K562 (cell line): ENCODE results near the gene NAT8L. TPM values are rescaled to one million over a fixed set of nuclear protein-coding genes. Genes with fewer than 3 reads are reported as not detected.

ENCODE experiments used
- ARID1B ChIP-seq: fragments of 450-650 bp; IDR thresholded peaks from 2 replicates; pipeline ENCODE4 v1.6.1; 2016; ENCODE audit warnings: antibody characterized with exemption, mild to moderate bottlenecking, inconsistent platforms
- BHLHE40 ChIP-seq: IDR thresholded peaks from 2 replicates; pipeline ENCODE4 v1.6.1; 2011; ENCODE audit warnings: low read length, improper control_type of control experiment
- KAT7 ChIP-seq: sonication (generic); formaldehyde crosslinking; IDR thresholded peaks from 2 replicates; pipeline ENCODE4 v1.8.0; 2022; ENCODE audit warnings: missing genetic modification reagents, mild to moderate bottlenecking, borderline replicate concordance
- L3MBTL2 ChIP-seq: fragments of 450-650 bp; IDR thresholded peaks from 2 replicates; pipeline ENCODE4 v1.6.1; 2016; ENCODE audit warnings: mild to moderate bottlenecking, moderate library complexity
- MGA ChIP-seq: fragments of 450-650 bp; IDR thresholded peaks from 2 replicates; pipeline ENCODE4 v1.6.1; 2016; ENCODE audit warnings: mild to moderate bottlenecking, moderate library complexity
- MYC ChIP-seq, 2 experiments: fragments of 250-450 bp in 1 of 2; sonication (Bioruptor Pico) in 1 of 2; IDR thresholded peaks; 2 replicates each; pipeline versions ENCODE4 v1.5.1 to v1.6.1; 2012 to 2021; ENCODE audit warnings: low read depth in 2 of 2, borderline replicate concordance in 1 of 2, improper control_type of control experiment in 1 of 2, low read length in 1 of 2, mild to moderate bottlenecking in 1 of 2, moderate library complexity in 1 of 2
- NFRKB ChIP-seq: fragments of 450-650 bp; IDR thresholded peaks from 2 replicates; pipeline ENCODE4 v1.6.1; 2016; ENCODE audit warnings: low read depth
- NRF1 ChIP-seq, 2 experiments: fragments of 450-650 bp; IDR thresholded peaks in 1 of 2; conservative IDR thresholded peaks in 1 of 2; 2 replicates each; pipeline ENCODE4 v1.6.1; 2014; ENCODE audit warnings: mild to moderate bottlenecking in 2 of 2
- NUFIP1 ChIP-seq: fragments of 450-650 bp; IDR thresholded peaks from 2 replicates; pipeline ENCODE4 v1.6.1; 2018; ENCODE audit not compliant: partially characterized antibody
- RFX5 ChIP-seq: IDR thresholded peaks from 2 replicates; pipeline ENCODE4 v1.6.1; 2011; ENCODE audit warnings: low read depth, mild to moderate bottlenecking, improper control_type of control experiment, low read length
- ZFP30 ChIP-seq: fragments of 250-450 bp; sonication (Bioruptor Pico); IDR thresholded peaks from 2 replicates; pipeline ENCODE4 v1.8.0; 2022; ENCODE audit warnings: moderate library complexity, mild to moderate bottlenecking, inconsistent platforms, borderline replicate concordance
- ZNF143 ChIP-seq: sonication (generic); formaldehyde crosslinking; IDR thresholded peaks from 2 replicates; pipeline ENCODE4 v1.9.0; 2022; ENCODE audit warnings: mild to moderate bottlenecking, missing genetic modification reagents
- ZNF280B ChIP-seq: fragments of 250-450 bp; sonication (Bioruptor Pico); IDR thresholded peaks from 2 replicates; pipeline ENCODE4 v1.5.1; 2021; ENCODE audit warnings: mild to moderate bottlenecking
- polyA plus RNA-seq, 8 experiments: library from polyadenylated mRNA; depleted of rRNA in 4 of 8; stranded (reverse) in 5 of 8; unstranded in 3 of 8; fragments of >200 nt; fragmentation: Nextera tagmentation in 2 of 8; fragmentation: Illumina TruSeq in 1 of 8; extraction: Ambion mirVana in 2 of 8; extraction: Trizol in 1 of 8; gene quantifications; 2 replicates each; pipeline versions ENCODE4 v1.2.1 to v1.2.3, GENCODE V29; 2011 to 2014; ENCODE audit warnings: inconsistent platforms in 1 of 8, missing spikeins in 1 of 8
- total RNA-seq, 7 experiments: library from RNA; depleted of rRNA in 6 of 7; stranded (reverse); fragments of >200 nt in 6 of 7; fragmentation: Illumina TruSeq in 2 of 7; extraction: Trizol in 2 of 7; gene quantifications; 2 replicates each; pipeline versions ENCODE4 v1.2.1 to v1.2.3, GENCODE V29; 2011 to 2021; ENCODE audit warnings: low replicate concordance in 1 of 7

Gene NAT8L
- total and polyA plus RNA-seq, 9 of the 15 experiments (the other 6 are each of a cell fraction or from before 2014, with no cell fraction given): 0.06 to 11.0 (median 1.5) TPM

GRCh38 chr4:2064276-2064991, 5.3 kb downstream of the NAT8L start (continued):
- TF ChIP-seq MGA: peak; percentile 47; the same call in 1 of the 2 replicates
- TF ChIP-seq NFRKB: no peak
- TF ChIP-seq ARID1B: no peak
- no peak for TF ChIP-seq NUFIP1
- TF ChIP-seq NRF1 (conservative IDR thresholded peaks at IDR 0.05 in 1 of 2, IDR thresholded peaks at IDR 0.05 in 1 of 2): peak; percentile 86 to 88
- peak; percentile 46; the same call in 1 of the 2 replicates for TF ChIP-seq BHLHE40
- TF ChIP-seq KAT7 (CRISPR knock-in tag): no peak
- TF ChIP-seq ZFP30 (CRISPR knock-in tag): no peak
- no peak for TF ChIP-seq RFX5
- TF ChIP-seq ZNF280B: no peak
- TF ChIP-seq MYC (IDR thresholded peaks at IDR 0.05; ENCODE audit: low read depth, low read length): peak; percentile 37; the same call in 1 of the 2 replicates
- no peak for TF ChIP-seq MYC (CRISPR knock-in tag; IDR thresholded peaks at IDR 0.05; ENCODE audit: borderline replicate concordance, low read depth)
- peak; percentile 32; the same call in 1 of the 2 replicates for TF ChIP-seq L3MBTL2
- no peak for TF ChIP-seq ZNF143 (CRISPR knock-in tag)
